Stomach (tissue), 9 donors: ENCODE measurements around the gene FAM222A. TPM values are rescaled to one million over a fixed set of nuclear protein-coding genes. Genes with fewer than 3 reads are reported as not detected.

Experiments
- DNase-seq, 2 donors: peaks; one replicate each; pipeline versions ENCODE4 v3.0.0 to v3.0.0-alpha.2; 2013 to 2019
- H3K27ac ChIP-seq, 5 donors: fragments of 200-600 bp in 4 of 5; sonication (generic) in 4 of 5; one replicate each; pipeline ENCODE4 v1.5.1; 2013 to 2019; ENCODE audit warnings: mild to moderate bottlenecking in 1 of 5, moderate library complexity in 1 of 5
- H3K27me3 ChIP-seq, 3 donors: fragments of 200-600 bp; sonication (generic); one replicate each; pipeline ENCODE4 v1.5.1; 2017 to 2019; ENCODE audit warnings: mixed run types in 1 of 3
- H3K36me3 ChIP-seq, 4 donors: fragments of 200-600 bp; sonication (generic); 1 replicate in 3 of 4; 2 replicates in 1 of 4; pipeline ENCODE4 v1.5.1; 2016 to 2019
- H3K4me1 ChIP-seq, 4 donors: fragments of 200-600 bp; sonication (generic); one replicate each; pipeline ENCODE4 v1.5.1; 2016 to 2019
- H3K4me3 ChIP-seq, 4 donors: fragments of 200-600 bp; sonication (generic) in 3 of 4; one replicate each; pipeline ENCODE4 v1.5.1; 2016 to 2019; ENCODE audit warnings: mild to moderate bottlenecking in 1 of 4
- H3K9me3 ChIP-seq, 4 donors: fragments of 200-600 bp; sonication (generic); one replicate each; pipeline ENCODE4 v1.5.1; 2016 to 2019
- CTCF ChIP-seq, 7 experiments: fragments of 450-650 bp in 4 of 7; fragments of 200-600 bp in 3 of 7; sonication (generic) in 3 of 7; IDR thresholded peaks; one replicate each; pipeline ENCODE4 v1.5.1; 2016 to 2019; ENCODE audit warnings: antibody characterized with exemption in 7 of 7, control low read depth in 2 of 7, mild to moderate bottlenecking in 1 of 7
- EP300 ChIP-seq: sonication (generic); formaldehyde crosslinking; IDR thresholded peaks from one replicate; pipeline ENCODE4 v1.6.1; 2017; ENCODE audit warnings: antibody characterized with exemption
- POLR2A ChIP-seq, 4 donors: fragments of 450-650 bp; IDR thresholded peaks; one replicate each; pipeline ENCODE4 v1.6.1; 2016; ENCODE audit warnings: antibody characterized with exemption in 4 of 4, control low read depth in 2 of 4, mild to moderate bottlenecking in 1 of 4, moderate library complexity in 1 of 4
- POLR2AphosphoS5 ChIP-seq, 3 donors: sonication (generic); formaldehyde crosslinking; IDR thresholded peaks; one replicate each; pipeline ENCODE4 v1.6.1; 2016; ENCODE audit warnings: antibody characterized with exemption in 3 of 3
- WGBS, 5 donors: extraction: QIAGEN DNeasy Blood & Tissue Kit in 3 of 5; methylation state at CpG; one replicate each; pipeline versions ENCODE4 v1.1.5 to v1.1.7; 2013 to 2018; 5-methylcytosine and 5-hydroxymethylcytosine counted together
- intact Hi-C: fragments of 100-400 bp; cut with DNase I; formaldehyde crosslinking; loops from one replicate; pipeline ENCODE4 v1.15.1; 2023; ENCODE audit warnings: low total_unique reads
- polyA plus RNA-seq, 3 donors: library from polyadenylated mRNA; stranded (reverse); fragments of 200-250 nt; gene quantifications; one replicate each; pipeline ENCODE4 v1.2.3, GENCODE V29; 2013
- total RNA-seq, 5 donors: library from RNA; depleted of rRNA; stranded (reverse); fragments of >200 nt; gene quantifications; one replicate each; pipeline versions ENCODE4 v1.1.0 to v1.2.3, GENCODE V29; 2014 to 2016
- donor health status: healthy with polysubstance abuse.
- donor health status: Bipolar disorder and iron deficiency.
- donor health status: healthy.

FAM222A gene
- total and polyA plus RNA-seq, 8 donors: 1.7 to 19.7 (median 4.5) TPM

GRCh38 chr12:109734219-109735000, 20.8 kb downstream of the FAM222A start:
- peaks cover 0 to 12% (median 2%) of the 10 kb centered on the region in 4 donors for H3K4me1 ChIP-seq
- no peak overlapping the region for H3K27ac ChIP-seq
- WGBS, 5 donors: 38 to 49% (median 45%) methylated on average over 22 of the region's 22 CpGs
- no peak overlapping the region for H3K4me3 ChIP-seq
- no peaks in the 10 kb centered on the region for H3K36me3 ChIP-seq
- TF ChIP-seq EP300 (no peak), CTCF (IDR thresholded peaks at IDR 0.05) (no peak), POLR2AphosphoS5 (IDR thresholded peaks at IDR 0.05) (no peak), POLR2A (IDR thresholded peaks at IDR 0.05) (no peak)
- H3K9me3 ChIP-seq: no peaks in the 10 kb centered on the region
- DNase-seq: peak; percentile 15 to 59
- peaks cover 0 to 38% (median 0%) of the 10 kb centered on the region in 3 donors for H3K27me3 ChIP-seq
- intact Hi-C loops: no loop called here

GRCh38 chr12:109735051-109735521, 21.5 kb downstream of the FAM222A start:
- no peak overlapping the region for H3K4me3 ChIP-seq
- H3K36me3 ChIP-seq: no peaks in the 10 kb centered on the region
- peaks cover 0 to 38% (median 0%) of the 10 kb centered on the region in 3 donors for H3K27me3 ChIP-seq
- no peaks in the 10 kb centered on the region for H3K9me3 ChIP-seq
- TF ChIP-seq POLR2A (IDR thresholded peaks at IDR 0.05) (no peak), POLR2AphosphoS5 (IDR thresholded peaks at IDR 0.05) (no peak), CTCF (IDR thresholded peaks at IDR 0.05) (no peak), EP300 (no peak)
- DNase-seq: peak in 1 of 2 donors; percentile 22
- intact Hi-C loops: no loop called here
- peaks cover 0 to 12% (median 8%) of the 10 kb centered on the region in 4 donors for H3K4me1 ChIP-seq
- 65 to 77% (median 69%) methylated on average over 12 of the region's 12 CpGs for WGBS, 5 donors
- no peak overlapping the region for H3K27ac ChIP-seq

GRCh38 chr12:109735825-109736551, 22.4 kb downstream of the FAM222A start:
- H3K36me3 ChIP-seq: no peaks in the 10 kb centered on the region
- intact Hi-C loops: no loop called here
- peaks cover 0 to 12% (median 9%) of the 10 kb centered on the region in 4 donors for H3K4me1 ChIP-seq
- H3K4me3 ChIP-seq: no peak overlapping the region
- H3K9me3 ChIP-seq: no peaks in the 10 kb centered on the region
- WGBS, 5 donors: 57 to 67% (median 60%) methylated on average over 6 to 9 of the region's 9 CpGs
- DNase-seq: peak in 1 of 2 donors; percentile 47
- TF ChIP-seq CTCF (IDR thresholded peaks at IDR 0.05) (no peak), POLR2A (IDR thresholded peaks at IDR 0.05) (no peak)
- H3K27ac ChIP-seq: peak overlapping the region in 1 of 5 donors; percentile 1
- H3K27me3 ChIP-seq: peaks cover 0 to 38% (median 0%) of the 10 kb centered on the region in 3 donors

- peak overlapping the region in 1 of 5 donors; percentile 1 for H3K27ac ChIP-seq
- no peaks in the 10 kb centered on the region for H3K9me3 ChIP-seq
- no peak overlapping the region for H3K4me3 ChIP-seq
- H3K27me3 ChIP-seq: peaks cover 0 to 38% (median 0%) of the 10 kb centered on the region in 3 donors
- TF ChIP-seq POLR2AphosphoS5 (IDR thresholded peaks at IDR 0.05) (no peak), POLR2A (IDR thresholded peaks at IDR 0.05) (no peak), CTCF (IDR thresholded peaks at IDR 0.05) (no peak), EP300 (no peak)
- 24 to 33% (median 30%) methylated on average over 11 to 12 of the region's 12 CpGs for WGBS, 5 donors
- peaks cover 0 to 12% (median 9%) of the 10 kb centered on the region in 4 donors for H3K4me1 ChIP-seq
- H3K36me3 ChIP-seq: no peaks in the 10 kb centered on the region
- intact Hi-C loops: no loop called here
- DNase-seq: peak; percentile 25 to 92
Observed at GRCh38 chr12:109736552-109737108, 23.0 kb downstream of the FAM222A start.
